Endothelial cell of umbilical vein (primary cell): ENCODE data around the gene PTAFR. TPM values are rescaled to one million over a fixed set of nuclear protein-coding genes. Genes with fewer than 3 reads are reported as not detected.

Experiments used
- BruUV-seq: library from RNA; stranded (reverse); fragments of 400-500 nt; replicated peaks from 2 replicates; lab custom pipeline; 2021; lab: Mats Ljungman, UMichigan
- CTCF ChIA-PET: fragments of 300-600, 350-600 bp; sonication (Branson Sonifier 250); formaldehyde crosslinking; loops from one replicate; lab custom pipeline; 2021; ENCODE audit warnings: antibody characterized with exemption, inconsistent platforms; lab: Charles Lee
- POLR2A ChIA-PET: fragments of 300-600, 350-600 bp; sonication (Branson Sonifier 250); formaldehyde crosslinking; loops from one replicate; lab custom pipeline; 2021; ENCODE audit warnings: antibody characterized with exemption, inconsistent platforms; lab: Charles Lee
- DNase-seq: peaks from one replicate; pipeline ENCODE4 v3.0.0-alpha.2; 2011; ENCODE audit warnings: low read depth, low spot score
- FAIRE-seq: peaks from 2 replicates; lab custom pipeline; 2011; peaks lifted over from hg19 to GRCh38; lab: Jason Lieb, UNC
- H2AFZ ChIP-seq: 2 replicates; pipeline ENCODE4 v1.6.0; 2012; ENCODE audit warnings: low read depth, low read length, control low read depth, inconsistent platforms
- H3K27ac ChIP-seq: 2 replicates; pipeline ENCODE4 v1.5.1; 2011; ENCODE audit warnings: low read depth, mild to moderate bottlenecking, control low read depth, low read length, moderate library complexity; ENCODE audit not compliant: insufficient read depth
- H3K27me3 ChIP-seq, 2 experiments: 2 replicates each; pipeline versions ENCODE4 v1.6.0 to v1.6.1; 2011; ENCODE audit warnings: low read length in 2 of 2, mixed read lengths in 1 of 2; ENCODE audit not compliant: control insufficient read depth in 2 of 2, insufficient read depth in 2 of 2
- H3K36me3 ChIP-seq, 2 experiments: 2 replicates in 1 of 2; 3 replicates in 1 of 2; pipeline ENCODE4 v1.5.1; 2011; ENCODE audit warnings: low read length in 2 of 2, mild to moderate bottlenecking in 1 of 2, moderate library complexity in 1 of 2; ENCODE audit not compliant: control insufficient read depth in 2 of 2, insufficient read depth in 2 of 2; ENCODE audit errors: extremely low read depth in 1 of 2
- H3K4me1 ChIP-seq: 3 replicates; pipeline ENCODE4 v1.5.1; 2011; ENCODE audit warnings: mild to moderate bottlenecking, low read length; ENCODE audit not compliant: control insufficient read depth, insufficient read depth; ENCODE audit errors: extremely low read depth
- H3K4me2 ChIP-seq: 2 replicates; pipeline ENCODE4 v1.6.1; 2011; ENCODE audit warnings: low read length, control low read depth, mixed read lengths; ENCODE audit not compliant: insufficient read depth
- H3K4me3 ChIP-seq, 3 experiments: fragments of 200-600 bp in 1 of 3; sonication (generic), shearing (Covaris generic) in 1 of 3; replicated peaks in 1 of 3; 2 replicates each; pipeline ENCODE4 v1.5.1; 2011 to 2016; ENCODE audit warnings: control low read depth in 3 of 3, low read length in 3 of 3, mild to moderate bottlenecking in 2 of 3, inconsistent platforms in 1 of 3, low read depth in 1 of 3, moderate library complexity in 1 of 3; ENCODE audit not compliant: insufficient read depth in 1 of 3
- H3K79me2 ChIP-seq: 2 replicates; pipeline ENCODE4 v1.6.0; 2012; ENCODE audit warnings: low read length, inconsistent platforms; ENCODE audit not compliant: control insufficient read depth, insufficient read depth
- H3K9ac ChIP-seq: replicated peaks from 2 replicates; pipeline ENCODE3; 2011; ENCODE audit warnings: low read length, control low read depth; ENCODE audit not compliant: insufficient read depth; ENCODE audit errors: extremely low read depth
- H3K9me1 ChIP-seq: replicated peaks from 3 replicates; pipeline ENCODE4 v1.6.0; 2011; ENCODE audit warnings: mild to moderate bottlenecking, low read length; ENCODE audit not compliant: control insufficient read depth, insufficient read depth; ENCODE audit errors: extremely low read depth
- H3K9me3 ChIP-seq: replicated peaks from 2 replicates; pipeline ENCODE4 v1.5.1; 2012; ENCODE audit warnings: low read length, inconsistent platforms; ENCODE audit not compliant: control insufficient read depth, insufficient read depth
- H4K20me1 ChIP-seq: replicated peaks from 2 replicates; pipeline ENCODE3; 2011; ENCODE audit warnings: mild to moderate bottlenecking, low read length; ENCODE audit not compliant: control insufficient read depth, insufficient read depth; ENCODE audit errors: extremely low read depth
- CTCF ChIP-seq, 2 donors: IDR thresholded peaks; 1 replicate in 1 of 2; 2 replicates in 1 of 2; pipeline ENCODE4 v1.5.1; 2011; ENCODE audit warnings: low read length in 2 of 2, mild to moderate bottlenecking in 2 of 2, moderate library complexity in 2 of 2, control low read depth in 1 of 2, inconsistent platforms in 1 of 2, low read depth in 1 of 2; ENCODE audit not compliant: insufficient read depth in 1 of 2; ENCODE audit errors: extremely low read depth in 1 of 2
- EZH2 ChIP-seq: IDR thresholded peaks from 2 replicates; pipeline ENCODE4 v1.6.1; 2012; ENCODE audit warnings: borderline replicate concordance, low read depth, mild to moderate bottlenecking, moderate library complexity, low read length, inconsistent platforms; ENCODE audit not compliant: severe bottlenecking
- FOS ChIP-seq: IDR thresholded peaks from 2 replicates; pipeline ENCODE4 v1.6.1; 2011; ENCODE audit warnings: mild to moderate bottlenecking, low read length, moderate library complexity, borderline replicate concordance; ENCODE audit not compliant: insufficient read depth
- GATA2 ChIP-seq: IDR thresholded peaks from 2 replicates; pipeline ENCODE4 v1.7.0; 2011; ENCODE audit warnings: low read depth, mild to moderate bottlenecking, moderate library complexity, mixed read lengths, low read length; ENCODE audit not compliant: insufficient read length, insufficient read depth
- JUN ChIP-seq: IDR thresholded peaks from 2 replicates; pipeline ENCODE4 v1.6.1; 2011; ENCODE audit warnings: borderline replicate concordance, low read depth; ENCODE audit not compliant: insufficient read length, insufficient read depth
- MAX ChIP-seq: IDR thresholded peaks from 2 replicates; pipeline ENCODE4 v1.6.1; 2011; ENCODE audit not compliant: insufficient read depth, insufficient read length
- MYC ChIP-seq: IDR thresholded peaks from one replicate; pipeline ENCODE4 v1.6.1; 2011; ENCODE audit warnings: mild to moderate bottlenecking, low read depth, low read length
- POLR2A ChIP-seq: IDR thresholded peaks from 2 replicates; pipeline ENCODE4 v1.6.1; 2012; ENCODE audit warnings: low read depth, mild to moderate bottlenecking, control low read depth, low read length
- POLR2AphosphoS5 ChIP-seq: IDR thresholded peaks from 2 replicates; pipeline ENCODE4 v1.6.1; 2012; ENCODE audit warnings: low read depth, mild to moderate bottlenecking, control low read depth, low read length, moderate library complexity; ENCODE audit not compliant: insufficient read depth
- dilution Hi-C: fragments of 300-500 bp; cut with MboI; formaldehyde crosslinking; loops from one replicate; pipeline ENCODE4 v1.15.0; 2019; ENCODE audit warnings: low sequenced_read_pairs; ENCODE audit not compliant: extremely low pct_ligation_motif_present
- intact Hi-C: fragments of 100-400 bp; cut with micrococcal nuclease; formaldehyde crosslinking; loops from one replicate; pipeline ENCODE4 v1.10.0; 2022
- polyA plus RNA-seq, 4 experiments: library from polyadenylated mRNA; depleted of rRNA in 3 of 4; stranded (reverse) in 3 of 4; unstranded in 1 of 4; fragments of >200 nt; gene quantifications; 2 replicates each; pipeline versions ENCODE4 v1.2.1 to v1.2.3, GENCODE V29; 2011 to 2012; ENCODE audit warnings: missing spikeins in 1 of 4
- total RNA-seq: library from RNA; stranded (reverse); gene quantifications from 2 replicates; pipeline ENCODE4 v1.2.3, GENCODE V29; 2021

PTAFR gene
- total and polyA plus RNA-seq, 2 donors (not counting 3 experiments of a cell fraction or from before 2014, with no cell fraction given), result 0.20 to 0.32 TPM

- no peaks in the 10 kb centered on the region for H3K79me2 ChIP-seq
- peak overlapping the region; percentile 58 for H2AFZ ChIP-seq
- peak overlapping the region; percentile 48 for H3K4me2 ChIP-seq
- no TSS peak for BruUV-seq
- H3K9me1 ChIP-seq, result no peaks in the 10 kb centered on the region
- ChIA-PET POLR2A (interaction anchor here (1.6 kb wide), 1 partner anchor 16 kb away, joined by 4 read pairs; the partner anchor contains the start of gene EYA3), CTCF (interaction anchor here (0.7 to 2.5 kb wide), 5 partner anchors 13 to 104 kb away, joined by 3 to 10 read pairs (median 4); no protein-coding TSS in a partner anchor)
- FAIRE-seq (no peak), DNase-seq (peak; percentile 45)
- no peaks in the 10 kb centered on the region for H3K36me3 ChIP-seq
- no peaks in the 10 kb centered on the region for H4K20me1 ChIP-seq
- H3K9ac ChIP-seq, result no peak overlapping the region
- H3K27me3 ChIP-seq, result no peaks in the 10 kb centered on the region
- dilution Hi-C loops, result no loop called here
- H3K4me3 ChIP-seq, result no peak overlapping the region
- peaks cover 3% of the 10 kb centered on the region for H3K4me1 ChIP-seq
- intact Hi-C loops, result no loop called here
- TF ChIP-seq FOS (no peak), EZH2 (no peak)
- H3K9me3 ChIP-seq, result no peaks in the 10 kb centered on the region
- H3K27ac ChIP-seq, result no peak overlapping the region
Measured at GRCh38 chr1:28104866-28105467, 71.5 kb downstream of the PTAFR start.

GRCh38 chr1:28102189-28102588, 74.3 kb downstream of the PTAFR start:
- Histone ChIP-seq H3K27me3 (no peaks in the 10 kb centered on the region), H3K4me1 (peaks cover 3% of the 10 kb centered on the region), H3K9me3 (no peaks in the 10 kb centered on the region), H2AFZ (no peak overlapping the region), H3K27ac (no peak overlapping the region), H4K20me1 (no peaks in the 10 kb centered on the region), H3K9me1 (no peaks in the 10 kb centered on the region), H3K4me3 (no peak overlapping the region), H3K79me2 (no peaks in the 10 kb centered on the region), H3K36me3 (no peaks in the 10 kb centered on the region), H3K4me2 (no peak overlapping the region), H3K9ac (no peak overlapping the region)
- FAIRE-seq (no peak), DNase-seq (no peak)
- intact Hi-C loops (no loop called here), dilution Hi-C loops (no loop called here)
- no TSS peak for BruUV-seq
- CTCF ChIA-PET, result interaction anchor here (0.8 to 1.1 kb wide), 3 partner anchors 8 to 107 kb away, joined by 3 to 9 read pairs (median 3); no protein-coding TSS in a partner anchor
- POLR2A ChIA-PET, result no interaction called here
- TF ChIP-seq POLR2AphosphoS5 (no peak), EZH2 (no peak), FOS (no peak), MAX (no peak), MYC (no peak), CTCF (IDR thresholded peaks at IDR 0.05; ENCODE audit: extremely low read depth in 1 of 2, insufficient read depth in 1 of 2, low read depth in 1 of 2, low read length in 2 of 2) (no peak), POLR2A (no peak), GATA2 (no peak), JUN (no peak)
